Measurements from ENCODE around the gene GALR1.

Gene GALR1

DNA sequence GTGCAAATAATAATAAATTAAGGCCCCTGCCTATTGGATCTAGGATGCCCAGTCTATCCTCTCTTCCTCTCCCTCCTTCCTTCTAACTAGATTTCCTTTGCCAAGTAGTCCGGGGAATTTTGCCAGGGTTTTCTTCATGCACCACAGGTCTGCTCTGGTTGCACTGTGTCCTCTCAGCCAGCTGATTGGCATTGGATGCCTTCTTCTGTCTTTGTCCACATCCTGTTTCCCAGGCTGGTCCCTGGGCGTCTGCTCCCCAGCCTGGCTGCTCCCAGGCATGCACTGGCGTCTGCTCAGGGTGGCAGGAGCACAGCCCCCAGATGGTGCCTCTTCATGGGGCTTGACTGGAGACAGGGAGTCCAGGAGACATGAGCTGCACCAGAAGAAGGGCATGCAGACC lies 66.4 kb downstream of the GALR1 start:
- in situ Hi-C loops (cut with MboI; ENCODE audit: low sequenced_read_pairs) = no loop called here

DNA sequence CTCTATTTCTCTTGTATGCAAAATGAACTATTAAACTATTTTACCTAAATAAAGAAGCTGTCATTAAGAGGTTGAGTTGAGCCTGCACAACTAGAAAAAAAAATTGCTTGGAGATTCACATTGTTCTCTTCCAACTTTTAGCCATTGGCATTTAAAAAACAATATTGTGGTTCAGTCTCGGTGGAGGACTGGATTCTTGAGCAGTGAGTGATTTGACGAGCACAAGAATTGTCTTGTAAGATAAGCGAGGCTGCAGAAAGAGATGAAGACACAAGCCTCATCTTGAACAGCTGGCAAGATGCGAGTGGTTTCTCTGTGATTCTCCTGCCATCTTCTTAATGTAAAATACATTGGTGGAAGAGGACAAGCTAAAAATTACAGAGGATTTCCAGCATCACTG lies 67.0 kb downstream of the GALR1 start:
- in situ Hi-C loops (cut with MboI; ENCODE audit: low sequenced_read_pairs) = no loop called here

DNA sequence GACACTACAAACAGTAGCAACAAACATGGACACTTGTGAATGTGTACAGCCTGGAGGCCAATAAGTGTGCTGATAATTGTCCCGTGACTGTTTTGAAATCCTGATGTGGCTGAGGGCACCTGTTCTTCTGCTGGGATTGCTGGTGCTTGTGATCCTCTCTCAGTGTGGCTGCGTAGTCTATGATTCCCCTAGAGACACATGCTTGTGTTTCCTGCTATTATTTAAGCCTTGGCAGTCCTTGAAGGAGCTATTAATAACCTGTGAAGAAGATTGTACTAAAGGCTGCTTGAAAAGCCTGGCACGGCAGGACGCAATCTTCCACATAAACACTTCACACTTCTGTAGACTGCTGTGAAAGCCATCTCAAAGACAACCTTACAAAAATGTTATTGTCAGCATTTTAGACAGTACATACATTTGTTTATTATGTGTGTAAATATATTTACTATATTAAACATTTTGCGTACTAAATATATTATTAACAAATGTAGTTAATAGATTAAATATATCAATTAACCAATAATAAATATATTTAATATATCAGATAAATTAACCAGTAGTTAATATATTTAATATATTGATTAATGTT lies 71.4 kb downstream of the GALR1 start:
- in situ Hi-C loops (cut with MboI; ENCODE audit: low sequenced_read_pairs) = no loop called here

DNA sequence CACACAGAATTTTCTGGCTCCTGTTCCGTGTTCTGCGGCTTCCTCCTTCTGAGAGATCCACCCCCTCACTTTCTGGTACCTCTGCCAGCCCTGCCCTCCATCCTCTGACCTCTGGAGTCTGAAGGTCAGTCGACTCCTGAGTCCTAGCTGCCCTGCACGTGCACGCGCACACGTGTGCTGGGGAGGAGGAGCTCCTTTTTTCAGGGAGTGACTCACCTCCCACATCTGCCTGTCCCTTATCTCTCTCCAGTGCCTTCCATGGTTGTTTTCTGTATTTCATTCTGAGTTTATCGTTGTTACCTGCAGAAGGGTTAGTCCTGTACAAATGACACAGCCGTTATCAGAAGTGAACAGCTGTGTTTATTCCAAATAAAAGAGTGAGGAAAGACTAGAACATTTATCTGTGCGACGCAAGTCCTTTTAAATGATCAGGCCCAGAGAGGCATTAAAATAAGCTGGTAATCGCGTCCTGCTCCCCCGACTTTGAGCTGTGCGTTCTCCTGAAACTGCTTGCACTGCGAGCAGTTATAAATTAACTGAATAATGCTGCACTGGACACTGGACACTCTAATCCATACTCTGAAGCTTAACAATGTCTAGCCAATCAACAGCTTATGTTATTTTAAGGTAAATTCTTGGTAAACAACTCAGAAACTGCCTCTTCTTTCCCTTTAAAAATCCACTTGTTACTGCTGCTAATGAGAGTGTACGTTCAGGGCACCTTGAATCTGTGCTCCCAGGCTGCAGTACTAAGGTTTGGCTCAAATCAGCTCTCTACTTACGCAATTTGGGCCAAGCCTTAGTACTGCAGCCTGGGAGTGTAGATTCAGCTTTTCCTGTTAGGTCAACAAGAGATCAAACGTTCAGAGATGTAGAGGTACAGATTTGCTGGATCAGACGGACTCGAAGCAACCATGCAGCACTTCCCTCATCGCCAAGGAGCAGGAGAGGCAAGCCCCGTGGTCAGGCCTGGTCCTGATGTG lies 72.5 kb downstream of the GALR1 start:
- in situ Hi-C loops (cut with MboI; ENCODE audit: low sequenced_read_pairs) = no loop called here

DNA sequence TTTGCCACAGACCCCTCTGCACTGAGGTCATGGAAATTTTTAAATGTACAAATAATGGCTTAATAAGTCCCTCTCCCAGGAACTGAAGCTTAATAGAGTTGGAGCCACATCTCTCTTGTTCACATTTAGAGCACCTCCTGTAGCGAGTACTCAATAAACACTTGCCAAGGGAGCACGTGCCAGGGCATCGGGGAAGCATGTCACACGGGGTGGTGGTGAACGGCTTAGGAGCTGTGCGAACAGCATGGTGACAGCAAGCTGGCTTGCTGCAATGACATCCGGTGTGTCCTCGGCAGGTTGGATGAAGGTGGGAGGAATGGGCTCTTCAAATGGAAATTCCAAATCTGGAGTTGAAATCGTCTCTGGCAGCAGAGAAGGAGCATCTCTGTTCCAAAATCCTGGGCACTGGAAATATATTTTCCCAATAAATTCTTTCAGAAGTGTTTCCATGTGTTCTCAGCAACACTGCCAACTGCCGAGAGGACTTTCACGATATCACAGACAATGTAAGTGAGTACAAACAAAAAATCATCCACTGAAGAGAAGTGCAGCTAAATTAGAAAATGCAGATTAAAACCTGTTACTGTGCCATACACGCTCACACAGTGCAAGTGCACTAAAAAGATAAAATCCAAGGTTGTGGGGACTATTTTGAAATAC lies 74.1 kb downstream of the GALR1 start:
- in situ Hi-C loops (cut with MboI; ENCODE audit: low sequenced_read_pairs) = no loop called here
